H1 (cell line): ENCODE data around the gene PLEKHM1. TPM values are rescaled to one million over a fixed set of nuclear protein-coding genes. Genes with fewer than 3 reads are reported as not detected.
A peak's percentile ranks its signal among the peaks of the same experiment; 100 is the strongest.

Experiments used
- CTCF ChIA-PET: fragments of 300-600 bp; sonication (Branson Sonifier 250); formaldehyde crosslinking; loops from one replicate; lab custom pipeline; 2021; ENCODE audit not compliant: partially characterized antibody; lab: Charles Lee
- POLR2A ChIA-PET: fragments of 300-600 bp; sonication (Branson Sonifier 250); formaldehyde crosslinking; loops from one replicate; lab custom pipeline; 2021; ENCODE audit warnings: inconsistent platforms; ENCODE audit not compliant: partially characterized antibody; lab: Charles Lee
- DNase-seq, 2 experiments: peaks; one replicate each; pipeline versions ENCODE4 v3.0.0 to v3.0.0-alpha.2; 2010 to 2022; ENCODE audit warnings: low spot score in 2 of 2, low read depth in 1 of 2, mixed read lengths in 1 of 2
- FAIRE-seq: peaks from 2 replicates; lab custom pipeline; 2011; peaks lifted over from hg19 to GRCh38; lab: Jason Lieb, UNC
- H2AFZ ChIP-seq: 2 replicates; pipeline ENCODE4 v1.8.1; 2012; ENCODE audit warnings: low read length, inconsistent platforms
- H2AK5ac ChIP-seq: 2 replicates; pipeline ENCODE4 v1.6.1; 2013; ENCODE audit warnings: low read depth, low read length
- H2BK120ac ChIP-seq: replicated peaks from 2 replicates; pipeline ENCODE3; 2013; ENCODE audit warnings: low read depth, low read length, inconsistent platforms
- H2BK12ac ChIP-seq: 2 replicates; pipeline ENCODE4 v1.6.1; 2013; ENCODE audit warnings: low read depth, low read length
- H2BK15ac ChIP-seq: 2 replicates; pipeline ENCODE4 v1.6.1; 2013; ENCODE audit warnings: low read length
- H2BK20ac ChIP-seq: 2 replicates; pipeline ENCODE4 v1.6.1; 2013; ENCODE audit warnings: low read length
- H2BK5ac ChIP-seq: 2 replicates; pipeline ENCODE4 v1.6.1; 2013; ENCODE audit warnings: low read depth, low read length
- H3K14ac ChIP-seq: 2 replicates; pipeline ENCODE4 v1.6.1; 2013; ENCODE audit warnings: inconsistent platforms; ENCODE audit not compliant: insufficient read length
- H3K18ac ChIP-seq: 2 replicates; pipeline ENCODE4 v1.6.1; 2013; ENCODE audit warnings: low read length; ENCODE audit errors: extremely low read depth
- H3K23ac ChIP-seq: 2 replicates; pipeline ENCODE4 v1.6.1; 2013; ENCODE audit warnings: inconsistent platforms; ENCODE audit not compliant: insufficient read length
- H3K23me2 ChIP-seq: 2 replicates; pipeline ENCODE4 v1.6.1; 2013; ENCODE audit warnings: low read depth, low read length
- H3K27ac ChIP-seq: 2 replicates; pipeline ENCODE4 v1.6.1; 2011; ENCODE audit warnings: low read depth, low read length, inconsistent platforms
- H3K27me3 ChIP-seq, 4 experiments: replicated peaks in 1 of 4; 1 replicate in 1 of 4; 2 replicates in 3 of 4; pipeline versions ENCODE4 v1.6.1 to v1.8.1; 2011 to 2013; ENCODE audit warnings: low read length in 3 of 4, mild to moderate bottlenecking in 3 of 4, inconsistent platforms in 2 of 4, mixed read lengths in 2 of 4, moderate library complexity in 1 of 4; ENCODE audit not compliant: control insufficient read depth in 3 of 4, insufficient read depth in 3 of 4; ENCODE audit errors: extremely low read depth in 1 of 4
- H3K36me3 ChIP-seq, 4 experiments: 2 replicates each; pipeline versions ENCODE4 v1.6.1 to v1.8.1; 2011 to 2013; ENCODE audit warnings: mild to moderate bottlenecking in 4 of 4, low read length in 3 of 4, moderate library complexity in 2 of 4, control low read depth in 1 of 4, inconsistent platforms in 1 of 4; ENCODE audit not compliant: insufficient read depth in 4 of 4, control insufficient read depth in 2 of 4
- H3K4ac ChIP-seq: replicated peaks from 2 replicates; pipeline ENCODE3; 2013; ENCODE audit warnings: low read length, low read depth, mixed read lengths, inconsistent platforms; ENCODE audit not compliant: insufficient read length
- H3K4me1 ChIP-seq, 4 experiments: replicated peaks in 1 of 4; 1 replicate in 1 of 4; 2 replicates in 3 of 4; pipeline versions ENCODE4 v1.6.1 to v1.8.1; 2011 to 2013; ENCODE audit warnings: low read length in 3 of 4, inconsistent platforms in 2 of 4, mixed read lengths in 1 of 4; ENCODE audit not compliant: insufficient read depth in 4 of 4, control insufficient read depth in 3 of 4
- H3K4me2 ChIP-seq, 2 experiments: 2 replicates each; pipeline versions ENCODE4 v1.6.1 to v1.8.1; 2011 to 2013; ENCODE audit warnings: low read depth in 2 of 2, low read length in 2 of 2, control low read depth in 1 of 2, inconsistent platforms in 1 of 2, mild to moderate bottlenecking in 1 of 2; ENCODE audit not compliant: insufficient read depth in 1 of 2
- H3K4me3 ChIP-seq, 4 experiments: fragments of 200-600, 300-600 bp in 1 of 4; sonication (generic), shearing (Covaris generic), sonication (Bioruptor Twin) in 1 of 4; 2 replicates each; pipeline versions ENCODE4 v1.5.1 to v1.8.1; 2011 to 2016; ENCODE audit warnings: low read length in 4 of 4, low read depth in 3 of 4, control low read depth in 2 of 4, inconsistent platforms in 2 of 4, mild to moderate bottlenecking in 2 of 4, mixed read lengths in 1 of 4, moderate library complexity in 1 of 4; ENCODE audit not compliant: insufficient read depth in 2 of 4; ENCODE audit errors: extremely low read depth in 1 of 4
- H3K56ac ChIP-seq: replicated peaks from 2 replicates; pipeline ENCODE3; 2013; ENCODE audit warnings: low read depth, mild to moderate bottlenecking, mixed read lengths, low read length, inconsistent platforms; ENCODE audit not compliant: insufficient read length
- H3K79me1 ChIP-seq: 2 replicates; pipeline ENCODE4 v1.6.1; 2013; ENCODE audit warnings: low read depth, low read length, control low read depth
- H3K79me2 ChIP-seq, 2 experiments: 2 replicates each; pipeline versions ENCODE4 v1.6.1 to v1.8.1; 2012 to 2013; ENCODE audit warnings: low read length in 2 of 2, mild to moderate bottlenecking in 2 of 2, inconsistent platforms in 1 of 2; ENCODE audit not compliant: insufficient read depth in 2 of 2, control insufficient read depth in 1 of 2
- H3K9ac ChIP-seq, 4 experiments: replicated peaks in 1 of 4; 1 replicate in 1 of 4; 2 replicates in 3 of 4; pipeline versions ENCODE4 v1.6.1 to v1.8.1; 2011 to 2013; ENCODE audit warnings: low read depth in 3 of 4, low read length in 3 of 4, control low read depth in 2 of 4, mild to moderate bottlenecking in 2 of 4, moderate library complexity in 2 of 4, inconsistent platforms in 1 of 4; ENCODE audit errors: extremely low read depth in 1 of 4
- H3K9me3 ChIP-seq, 2 experiments: 2 replicates each; pipeline versions ENCODE4 v1.6.1 to v1.8.1; 2012 to 2013; ENCODE audit warnings: mild to moderate bottlenecking in 2 of 2, moderate library complexity in 2 of 2, control low read depth in 1 of 2, inconsistent platforms in 1 of 2, low read depth in 1 of 2, low read length in 1 of 2, mixed read lengths in 1 of 2; ENCODE audit not compliant: insufficient read depth in 2 of 2
- H4K20me1 ChIP-seq, 2 experiments: replicated peaks in 1 of 2; 2 replicates each; pipeline versions ENCODE3 to v1.8.1; 2011 to 2013; ENCODE audit warnings: inconsistent platforms in 2 of 2, low read length in 2 of 2, mild to moderate bottlenecking in 1 of 2; ENCODE audit not compliant: insufficient read depth in 2 of 2, control insufficient read depth in 1 of 2
- H4K5ac ChIP-seq: 2 replicates; pipeline ENCODE4 v1.6.1; 2013; ENCODE audit warnings: low read length, low read depth, mixed read lengths, inconsistent platforms; ENCODE audit not compliant: insufficient read length
- H4K8ac ChIP-seq: 2 replicates; pipeline ENCODE4 v1.8.0; 2013; ENCODE audit warnings: mild to moderate bottlenecking, moderate library complexity, low read length, inconsistent platforms; ENCODE audit not compliant: insufficient read depth; ENCODE audit errors: extremely low read depth
- H4K91ac ChIP-seq: replicated peaks from 2 replicates; pipeline ENCODE3; 2013; ENCODE audit warnings: low read length, mixed read lengths, inconsistent platforms; ENCODE audit not compliant: insufficient read length
- PHF8 ChIP-seq: fragments of 200-600 bp; sonication (generic); conservative IDR thresholded peaks from 2 replicates; pipeline ENCODE4 v1.7.1; 2012; ENCODE audit warnings: low read depth, mild to moderate bottlenecking, inconsistent platforms, low read length, moderate library complexity
- TEAD4 ChIP-seq: IDR thresholded peaks from 2 replicates; pipeline ENCODE4 v1.6.1; 2012; ENCODE audit warnings: low read depth, low read length, inconsistent platforms, mixed read lengths
- WGBS, 2 experiments: shearing (Covaris generic) in 1 of 2; methylation state at CpG; one replicate each; pipeline versions ENCODE4 v1.1.6 to v1.1.7; 2013 to 2015; ENCODE audit warnings: low lambda C conversion rate in 2 of 2, mixed read lengths in 2 of 2, inconsistent platforms in 1 of 2, low coverage in 1 of 2, missing lambda C conversion rate in 1 of 2; ENCODE audit not compliant: insufficient replicate concordance in 2 of 2, insufficient coverage in 1 of 2, insufficient read length in 1 of 2; ENCODE audit errors: extremely low coverage in 1 of 2, missing lambda C conversion rate in 1 of 2; 5-methylcytosine and 5-hydroxymethylcytosine counted together
- polyA plus RNA-seq, 7 experiments: library from polyadenylated mRNA; depleted of rRNA in 3 of 7; stranded (reverse) in 5 of 7; unstranded in 2 of 7; fragments of >200 nt in 5 of 7; fragments of 200-250 nt in 2 of 7; gene quantifications; 1 replicate in 5 of 7; 2 replicates in 1 of 7; 4 replicates in 1 of 7; pipeline versions ENCODE4 v1.2.1 to v1.2.3, GENCODE V29; 2011 to 2013; ENCODE audit warnings: missing spikeins in 2 of 7, mixed read lengths in 2 of 7
- total RNA-seq: library from RNA; stranded (reverse); fragmentation: NEBNext Ultra II Directional; extraction: Animal tissue kit (Norgen Biotek cat#: 25700); gene quantifications from 2 replicates; pipeline ENCODE4 v1.2.1, GENCODE V29; 2021
- TF ChIP-seq, protein P1 (sequence below): IDR thresholded peaks from 2 replicates; pipeline ENCODE4 v1.6.1; 2011; ENCODE audit warnings: low read length, improper control_type of control experiment

PLEKHM1 gene
- total and polyA plus RNA-seq, 2 of the 8 experiments (the other 6 are each of a cell fraction or from before 2014, with no cell fraction given): 7.6 to 17.9 TPM

DNA sequence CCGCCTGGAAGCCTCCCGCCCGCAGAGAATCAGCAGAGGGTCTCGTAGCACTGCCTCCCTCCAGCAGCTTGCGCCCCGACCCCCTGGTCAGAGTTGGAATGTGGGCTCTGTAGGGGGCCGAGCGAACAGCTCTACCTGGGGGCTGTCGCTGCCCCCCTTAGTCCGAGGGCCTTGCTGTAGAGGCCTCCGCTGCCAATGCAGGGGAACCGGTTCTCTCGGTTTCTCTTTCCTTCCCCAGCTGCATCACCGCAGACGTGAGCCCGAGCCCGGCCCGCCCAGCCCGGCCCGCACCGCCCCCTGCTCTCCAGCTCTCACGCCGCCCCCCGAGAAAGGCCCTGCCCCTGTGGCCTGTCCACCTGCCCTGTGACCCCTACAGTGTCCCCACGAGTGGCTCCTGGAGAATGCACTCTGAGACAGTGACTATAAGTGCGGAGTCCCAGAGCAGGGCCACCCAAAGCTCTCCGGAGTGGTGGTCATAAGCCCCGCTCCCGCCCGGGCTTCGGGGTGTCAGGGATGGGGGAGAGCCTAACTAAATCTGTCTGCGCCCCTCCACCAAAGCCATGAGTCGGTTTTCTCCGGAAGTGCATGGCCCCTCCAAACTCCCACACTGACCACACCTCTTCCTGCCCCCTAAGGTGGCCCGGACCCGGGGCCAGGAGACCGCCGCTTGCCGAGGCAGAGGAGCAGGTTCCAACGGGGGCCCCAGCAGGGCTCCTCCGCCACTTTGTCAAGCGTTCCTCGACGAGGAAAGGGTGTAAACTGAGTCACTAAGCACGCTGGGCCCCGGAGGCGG lies 59.6 kb downstream of the PLEKHM1 start:
- Histone ChIP-seq H2AFZ (no peak overlapping the region), H3K9me3 (no peaks in the 10 kb centered on the region)
- TF ChIP-seq PHF8 (0 out of 2 replicates have a peak, but pooled peaks have one; percentile 20), TEAD4 (0 out of 2 replicates have a peak, but pooled peaks have one; percentile 18)
- TF ChIP-seq, protein P1, sequence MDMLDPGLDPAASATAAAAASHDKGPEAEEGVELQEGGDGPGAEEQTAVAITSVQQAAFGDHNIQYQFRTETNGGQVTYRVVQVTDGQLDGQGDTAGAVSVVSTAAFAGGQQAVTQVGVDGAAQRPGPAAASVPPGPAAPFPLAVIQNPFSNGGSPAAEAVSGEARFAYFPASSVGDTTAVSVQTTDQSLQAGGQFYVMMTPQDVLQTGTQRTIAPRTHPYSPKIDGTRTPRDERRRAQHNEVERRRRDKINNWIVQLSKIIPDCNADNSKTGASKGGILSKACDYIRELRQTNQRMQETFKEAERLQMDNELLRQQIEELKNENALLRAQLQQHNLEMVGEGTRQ: no peak
- TF ChIP-seq, all 59 proteins: peak for 2
- peak overlapping the region; percentile 43 for H3K18ac ChIP-seq
- FAIRE-seq: no peak
- no peaks in the 10 kb centered on the region for H3K79me1 ChIP-seq
- peaks cover 24% of the 10 kb centered on the region for H3K23me2 ChIP-seq
- peak overlapping the region; percentile 51 to 65 (median 55) for H3K4me3 ChIP-seq
- ChIA-PET POLR2A (interaction anchor here (1.1 kb wide), 1 partner anchor 201 kb away, joined by 3 read pairs; no protein-coding TSS in a partner anchor), CTCF (interaction anchor here (12.6 kb wide), 1 partner anchor 36 kb away, joined by 331 read pairs; no protein-coding TSS in a partner anchor)
- no peak overlapping the region for H3K14ac ChIP-seq
- no peak overlapping the region for H3K4ac ChIP-seq
- peak overlapping the region; percentile 63; the same call in 1 of the 2 replicates for H2BK5ac ChIP-seq
- H4K5ac ChIP-seq: no peak overlapping the region
- H4K8ac ChIP-seq: peak overlapping the region; percentile 28; the same call in 1 of the 2 replicates
- H3K4me1 ChIP-seq: peaks cover 6 to 27% (median 13%) of the 10 kb centered on the region in 4 experiments
- H4K91ac ChIP-seq: peak overlapping the region; percentile 40
- 0 out of 2 replicates have a peak overlapping the region, but pooled peaks have one; percentile 15 for H2BK20ac ChIP-seq
- peaks cover 0 to 4% (median 0%) of the 10 kb centered on the region in 4 experiments; a peak in 1 of 8 replicates for H3K36me3 ChIP-seq
- no peak overlapping the region for H3K56ac ChIP-seq
- no peak overlapping the region for H3K27ac ChIP-seq
- H3K23ac ChIP-seq: no peak overlapping the region
- DNase-seq: peak in 1 of 2 experiments; percentile 77
- 6% methylated on average over 23 of the region's 47 CpGs; no CpG with 5 or more reads in 1 of the 2 experiments for WGBS, 2 experiments
- no peaks in the 10 kb centered on the region for H4K20me1 ChIP-seq
- H2BK120ac ChIP-seq: no peak overlapping the region
- no peak overlapping the region for H2BK12ac ChIP-seq
- H3K4me2 ChIP-seq: peak overlapping the region; percentile 77 to 90
- peaks cover 21 to 51% (median 44%) of the 10 kb centered on the region in 4 experiments for H3K27me3 ChIP-seq
- no peak overlapping the region for H2BK15ac ChIP-seq
- H3K79me2 ChIP-seq: no peaks in the 10 kb centered on the region
- no peak overlapping the region for H2AK5ac ChIP-seq
- H3K9ac ChIP-seq: no peak overlapping the region
